Measurements from ENCODE around the gene OR2F1.

GRCh38 chr7:144001543-144001942 is 46.9 kb downstream of the OR2F1 start:
- TF ChIP-seq CTCF (IDR thresholded peaks at IDR 0.05): no peak
- no peak for TF ChIP-seq POLR2A (IDR thresholded peaks at IDR 0.05)
- TF ChIP-seq POLR2AphosphoS5 (IDR thresholded peaks at IDR 0.05; ENCODE audit: insufficient read depth in 1 of 2, low read depth in 1 of 2): no peak
